DOHH2 (cell line): Measurements from ENCODE around the gene CENPC.

Experiments
- CTCF ChIP-seq: fragments of 200-600 bp; sonication (generic); IDR thresholded peaks from one replicate; pipeline ENCODE4 v1.5.1; 2014; ENCODE audit warnings: antibody characterized with exemption, mild to moderate bottlenecking, low read depth, low read length; ENCODE audit not compliant: poor library complexity, severe bottlenecking
- EZH2phosphoT487 ChIP-seq: fragments of 200-600 bp; sonication (generic); IDR thresholded peaks from 2 replicates; pipeline ENCODE4 v1.6.1; 2017; ENCODE audit warnings: borderline replicate concordance, mild to moderate bottlenecking, antibody characterized with exemption, low read length, moderate library complexity, mixed read lengths

GRCh38 chr4:67531379-67531962, 13.8 kb downstream of the CENPC start:
- TF ChIP-seq CTCF (no peak), EZH2phosphoT487 (no peak)
